HUES6 (cell line): ENCODE data around the gene MAP2K4.

Experiments
- H3K27ac ChIP-seq: 2 replicates; pipeline ENCODE4 v1.7.0; 2013; ENCODE audit warnings: low read depth, mild to moderate bottlenecking, low read length, inconsistent platforms
- H3K27me3 ChIP-seq: 2 replicates; pipeline ENCODE4 v1.6.1; 2013; ENCODE audit warnings: low read length; ENCODE audit not compliant: control insufficient read depth, insufficient read depth
- H3K36me3 ChIP-seq: 2 replicates; pipeline ENCODE4 v1.6.1; 2013; ENCODE audit warnings: low read length; ENCODE audit not compliant: control insufficient read depth, insufficient read depth
- H3K4me1 ChIP-seq: 2 replicates; pipeline ENCODE4 v1.6.1; 2013; ENCODE audit warnings: low read length; ENCODE audit not compliant: control insufficient read depth, insufficient read depth
- H3K4me3 ChIP-seq: 2 replicates; pipeline ENCODE4 v1.5.1; 2013; ENCODE audit warnings: low read depth, low read length
- H3K9ac ChIP-seq: one replicate; pipeline ENCODE4 v1.6.1; 2013; ENCODE audit warnings: mild to moderate bottlenecking, low read length
- H3K9me3 ChIP-seq: 2 replicates; pipeline ENCODE4 v1.6.1; 2013; ENCODE audit warnings: low read depth, low read length; ENCODE audit not compliant: control insufficient read depth, insufficient read depth

MAP2K4 gene

GRCh38 chr17:12114686-12115418 is 94.2 kb downstream of the MAP2K4 start:
- Histone ChIP-seq H3K36me3 (peaks cover 61% of the 10 kb centered on the region), H3K4me3 (no peak overlapping the region), H3K4me1 (no peaks in the 10 kb centered on the region), H3K9me3 (no peaks in the 10 kb centered on the region), H3K27me3 (no peaks in the 10 kb centered on the region), H3K27ac (no peak overlapping the region), H3K9ac (no peak overlapping the region)

GRCh38 chr17:12116143-12116542 is 95.5 kb downstream of the MAP2K4 start:
- Histone ChIP-seq H3K4me3 (no peak overlapping the region), H3K9ac (no peak overlapping the region), H3K9me3 (no peaks in the 10 kb centered on the region), H3K27me3 (no peaks in the 10 kb centered on the region), H3K36me3 (peaks cover 61% of the 10 kb centered on the region), H3K4me1 (peaks cover 8% of the 10 kb centered on the region), H3K27ac (no peak overlapping the region)

- Histone ChIP-seq H3K9me3 (no peaks in the 10 kb centered on the region), H3K4me3 (no peak overlapping the region), H3K4me1 (peaks cover 23% of the 10 kb centered on the region), H3K9ac (no peak overlapping the region), H3K27ac (no peak overlapping the region), H3K36me3 (peaks cover 46% of the 10 kb centered on the region), H3K27me3 (no peaks in the 10 kb centered on the region)
Measured at GRCh38 chr17:12118617-12119016, 97.9 kb downstream of the MAP2K4 start.

- no peak overlapping the region for H3K27ac ChIP-seq
- 0 out of 2 replicates have a peak, but pooled peaks cover 3% of the 10 kb centered on the region for H3K9me3 ChIP-seq
- no peaks in the 10 kb centered on the region for H3K27me3 ChIP-seq
- H3K36me3 ChIP-seq = peaks cover 37% of the 10 kb centered on the region
- H3K4me1 ChIP-seq = peaks cover 23% of the 10 kb centered on the region
- H3K9ac ChIP-seq = no peak overlapping the region
- peak overlapping the region; percentile 54 for H3K4me3 ChIP-seq
Measured at GRCh38 chr17:12122075-12122474, 101.4 kb downstream of the MAP2K4 start.

- peaks cover 57% of the 10 kb centered on the region for H3K36me3 ChIP-seq
- H3K27me3 ChIP-seq = no peaks in the 10 kb centered on the region
- H3K9me3 ChIP-seq = 0 out of 2 replicates have a peak, but pooled peaks cover 3% of the 10 kb centered on the region
- H3K9ac ChIP-seq = no peak overlapping the region
- peaks cover 7% of the 10 kb centered on the region for H3K4me1 ChIP-seq
- H3K4me3 ChIP-seq = no peak overlapping the region
- H3K27ac ChIP-seq = no peak overlapping the region
Measured at GRCh38 chr17:12127177-12127576, 106.5 kb downstream of the MAP2K4 start.

- Histone ChIP-seq H3K27ac (no peak overlapping the region), H3K4me3 (no peak overlapping the region), H3K36me3 (peaks cover 58% of the 10 kb centered on the region), H3K9me3 (0 out of 2 replicates have a peak, but pooled peaks cover 3% of the 10 kb centered on the region), H3K9ac (no peak overlapping the region), H3K27me3 (no peaks in the 10 kb centered on the region), H3K4me1 (peaks cover 3% of the 10 kb centered on the region)
Measured at GRCh38 chr17:12127667-12128066, 107.0 kb downstream of the MAP2K4 start.

GRCh38 chr17:12128946-12129345 is 108.3 kb downstream of the MAP2K4 start:
- Histone ChIP-seq H3K27me3 (no peaks in the 10 kb centered on the region), H3K27ac (no peak overlapping the region), H3K4me1 (no peaks in the 10 kb centered on the region), H3K4me3 (no peak overlapping the region), H3K9me3 (0 out of 2 replicates have a peak, but pooled peaks cover 3% of the 10 kb centered on the region), H3K36me3 (peaks cover 58% of the 10 kb centered on the region), H3K9ac (no peak overlapping the region)

GRCh38 chr17:12133183-12133582 is 112.5 kb downstream of the MAP2K4 start:
- no peak overlapping the region for H3K9ac ChIP-seq
- H3K27ac ChIP-seq = no peak overlapping the region
- peaks cover 11% of the 10 kb centered on the region; the same call in 1 of the 2 replicates for H3K9me3 ChIP-seq
- H3K4me1 ChIP-seq = no peaks in the 10 kb centered on the region
- H3K36me3 ChIP-seq = peaks cover 38% of the 10 kb centered on the region
- H3K4me3 ChIP-seq = no peak overlapping the region
- no peaks in the 10 kb centered on the region for H3K27me3 ChIP-seq

- Histone ChIP-seq H3K27me3 (no peaks in the 10 kb centered on the region), H3K9ac (no peak overlapping the region), H3K4me3 (no peak overlapping the region), H3K36me3 (peaks cover 36% of the 10 kb centered on the region), H3K4me1 (no peaks in the 10 kb centered on the region), H3K9me3 (peaks cover 11% of the 10 kb centered on the region; the same call in 1 of the 2 replicates), H3K27ac (no peak overlapping the region)
Measured at GRCh38 chr17:12134101-12134500, 113.4 kb downstream of the MAP2K4 start.

GRCh38 chr17:12134587-12134986 is 113.9 kb downstream of the MAP2K4 start:
- Histone ChIP-seq H3K27me3 (no peaks in the 10 kb centered on the region), H3K9ac (no peak overlapping the region), H3K9me3 (peaks cover 11% of the 10 kb centered on the region; the same call in 1 of the 2 replicates), H3K4me3 (no peak overlapping the region), H3K27ac (no peak overlapping the region), H3K4me1 (no peaks in the 10 kb centered on the region), H3K36me3 (peaks cover 32% of the 10 kb centered on the region)

- Histone ChIP-seq H3K9me3 (peaks cover 11% of the 10 kb centered on the region; the same call in 1 of the 2 replicates), H3K4me1 (no peaks in the 10 kb centered on the region), H3K36me3 (peaks cover 34% of the 10 kb centered on the region), H3K4me3 (no peak overlapping the region), H3K9ac (no peak overlapping the region), H3K27me3 (no peaks in the 10 kb centered on the region), H3K27ac (no peak overlapping the region)
Measured at GRCh38 chr17:12136243-12136642, 115.6 kb downstream of the MAP2K4 start.
